Kidney (tissue), 14 donors: ENCODE data around the gene KCNJ4. TPM values are rescaled to one million over a fixed set of nuclear protein-coding genes. Genes with fewer than 3 reads are reported as not detected.

Experiments
- DNase-seq, 5 donors: peaks; one replicate each; pipeline ENCODE4 v3.0.0-alpha.2; 2013 to 2020
- FAIRE-seq: peaks from 2 replicates; lab custom pipeline; 2012; peaks lifted over from hg19 to GRCh38; lab: Jason Lieb, UNC
- H3K27ac ChIP-seq, 2 donors: one replicate each; pipeline ENCODE4 v1.7.0; 2013; ENCODE audit warnings: low read depth in 2 of 2, low read length in 2 of 2, inconsistent platforms in 1 of 2
- H3K27me3 ChIP-seq: one replicate; pipeline ENCODE4 v1.7.1; 2013; ENCODE audit warnings: low read length, inconsistent platforms; ENCODE audit not compliant: control insufficient read depth, insufficient read depth
- H3K36me3 ChIP-seq, 3 donors: one replicate each; pipeline versions ENCODE4 v1.7.0 to v1.7.1; 2013; ENCODE audit warnings: low read length in 3 of 3, control low read depth in 1 of 3, inconsistent platforms in 1 of 3; ENCODE audit not compliant: insufficient read depth in 3 of 3, control insufficient read depth in 2 of 3
- H3K4me1 ChIP-seq, 3 donors: one replicate each; pipeline versions ENCODE4 v1.7.0 to v1.7.1; 2013; ENCODE audit warnings: low read length in 3 of 3, inconsistent platforms in 1 of 3, low read depth in 1 of 3; ENCODE audit not compliant: control insufficient read depth in 2 of 3, insufficient read depth in 2 of 3
- H3K4me3 ChIP-seq, 3 donors: one replicate each; pipeline versions ENCODE4 v1.7.0 to v1.8.1; 2013; ENCODE audit warnings: low read length in 3 of 3, control low read depth in 1 of 3, inconsistent platforms in 1 of 3
- H3K9ac ChIP-seq, 3 donors: one replicate each; pipeline versions ENCODE4 v1.7.0 to v1.7.1; 2013; ENCODE audit warnings: low read length in 3 of 3, control low read depth in 1 of 3, inconsistent platforms in 1 of 3
- H3K9me3 ChIP-seq, 3 donors: one replicate each; pipeline versions ENCODE4 v1.7.0 to v1.7.1; 2013; ENCODE audit warnings: low read length in 3 of 3, control low read depth in 1 of 3, inconsistent platforms in 1 of 3; ENCODE audit not compliant: control insufficient read depth in 2 of 3, insufficient read depth in 1 of 3
- CTCF ChIP-seq: IDR thresholded peaks from 3 replicates; pipeline ENCODE4 v1.5.1; 2012; ENCODE audit warnings: mild to moderate bottlenecking, moderate library complexity, borderline replicate concordance; ENCODE audit not compliant: insufficient read depth; ENCODE audit errors: extremely low read depth
- intact Hi-C: fragments of 100-400 bp; cut with DNase I; formaldehyde crosslinking; loops from one replicate; pipeline ENCODE4 v1.11.1; 2022
- polyA plus RNA-seq: library from polyadenylated mRNA; stranded (reverse); fragments of 350-450 nt; fragmentation: Illumina TruSeq; extraction: RNeasy Lipid Tissue Mini Kit (QIAGEN cat#74804); gene quantifications from one replicate; pipeline ENCODE4 v1.2.3, GENCODE V29; 2014; ENCODE audit warnings: low read depth, low replicate concordance; ENCODE audit not compliant: insufficient read depth
- total RNA-seq: library from RNA; stranded (reverse); fragmentation: NEBNext Ultra II Directional; extraction: Animal tissue kit (Norgen Biotek cat#: 25700); gene quantifications from one replicate; pipeline ENCODE4 v1.2.1, GENCODE V29; 2021
- donor health status: control.
- donor health status: control.
- donor health status: control.
- donor health status: control.
- donor health status: control.
- donor health status: DM: yes; HTN: yes; CAD: no.
- donor health status: Normal renal cell carcinoma (clear cell type).

Gene KCNJ4
- total and polyA plus RNA-seq, 2 donors from 2014 or later = 0.13 TPM; not detected in 1

DNA sequence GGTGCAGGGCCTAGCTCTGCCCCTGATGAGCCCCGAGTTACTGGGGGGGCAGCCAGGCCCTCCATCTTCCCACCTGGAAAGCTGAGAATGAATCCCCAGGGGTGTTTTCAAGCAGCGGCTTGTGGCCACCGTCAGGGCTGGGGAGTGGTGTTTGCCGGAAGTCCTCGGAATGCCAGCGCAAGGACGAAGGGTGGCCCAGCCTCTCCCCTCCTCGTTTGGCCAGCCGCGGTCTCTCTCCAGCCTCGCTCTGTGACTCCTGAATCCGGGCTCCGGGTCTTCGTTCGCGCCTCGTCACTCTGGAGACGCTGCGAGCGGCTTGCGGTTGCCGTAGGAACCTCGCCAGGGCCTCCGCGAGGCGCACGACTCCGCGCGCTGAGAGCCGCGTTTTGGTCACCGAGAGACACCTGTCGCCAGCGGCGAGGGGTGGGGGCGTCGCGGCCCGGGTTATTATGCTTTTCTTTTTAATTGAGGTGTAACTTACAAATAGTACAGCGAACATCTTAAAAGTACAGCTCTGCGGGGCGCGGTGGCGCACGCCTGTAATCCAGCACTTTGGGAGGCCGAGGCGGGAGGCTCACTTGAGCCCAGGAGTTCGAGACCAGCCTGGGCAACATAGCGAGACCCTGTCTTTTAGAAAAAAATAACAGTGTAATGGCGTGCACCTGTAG is 6.5 kb upstream of the KCNJ4 start:
- H3K27me3 ChIP-seq = no peaks in the 10 kb centered on the region
- FAIRE-seq = no peak

DNA sequence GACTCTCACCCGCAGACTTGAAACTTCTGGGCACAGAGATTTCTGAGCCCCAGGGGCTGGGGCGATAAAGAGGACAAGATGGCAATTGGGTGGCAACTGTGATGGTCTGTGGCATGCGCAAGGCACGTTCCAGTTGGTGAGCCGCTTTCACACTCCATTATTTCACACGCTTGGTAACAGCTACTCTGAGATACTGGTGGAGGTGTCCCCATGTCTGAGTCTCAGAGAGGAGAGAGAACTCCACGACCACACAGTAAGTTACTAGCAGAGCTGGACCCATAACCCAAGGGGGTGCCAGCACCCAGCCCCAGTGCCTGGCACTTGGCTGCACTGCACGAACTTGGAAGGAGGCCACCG is 6.0 kb upstream of the KCNJ4 start:
- DNase-seq = peak in 1 of 5 donors; percentile 30
- Histone ChIP-seq H3K27ac (no peak overlapping the region), H3K36me3 (no peaks in the 10 kb centered on the region), H3K4me1 (no peaks in the 10 kb centered on the region), H3K4me3 (peak overlapping the region in 1 of 3 donors; percentile 19), H3K9me3 (no peaks in the 10 kb centered on the region), H3K9ac (peak overlapping the region in 1 of 3 donors; percentile 26), H3K27me3 (no peaks in the 10 kb centered on the region)
- intact Hi-C loops = no loop called here
- FAIRE-seq = no peak
- no peak for TF ChIP-seq CTCF

More for the DNA sequence above, 6.5 kb upstream of the KCNJ4 start:
- Histone ChIP-seq H3K9ac (peak overlapping the region in 1 of 3 donors; percentile 26), H3K36me3 (no peaks in the 10 kb centered on the region), H3K4me1 (no peaks in the 10 kb centered on the region), H3K9me3 (no peaks in the 10 kb centered on the region), H3K4me3 (peak overlapping the region in 1 of 3 donors; percentile 19), H3K27ac (no peak overlapping the region)
- no peak for TF ChIP-seq CTCF
- peak; percentile 93 to 97 (median 96) for DNase-seq
- intact Hi-C loops = no loop called here

- no peaks in the 10 kb centered on the region for H3K4me1 ChIP-seq
- no peaks in the 10 kb centered on the region for H3K36me3 ChIP-seq
- H3K9me3 ChIP-seq = no peaks in the 10 kb centered on the region
- no peak overlapping the region for H3K9ac ChIP-seq
- intact Hi-C loops = no loop called here
- FAIRE-seq = no peak
- H3K4me3 ChIP-seq = no peak overlapping the region
- no peaks in the 10 kb centered on the region for H3K27me3 ChIP-seq
- DNase-seq = peak in 2 of 5 donors; percentile 29 to 41
- no peak overlapping the region for H3K27ac ChIP-seq
- no peak for TF ChIP-seq CTCF
Measured at GRCh38 chr22:38460426-38460840, 5.4 kb upstream of the KCNJ4 start.
